ENCODE results near the gene PNPLA1.
A peak's percentile ranks its signal among the peaks of the same experiment; 100 is the strongest.
"Not testable (repeated sequence)": the region's sequence is repeated elsewhere in the genome, so short reads cannot be mapped to it uniquely, and the experiment has no call there.

Gene PNPLA1

DNA sequence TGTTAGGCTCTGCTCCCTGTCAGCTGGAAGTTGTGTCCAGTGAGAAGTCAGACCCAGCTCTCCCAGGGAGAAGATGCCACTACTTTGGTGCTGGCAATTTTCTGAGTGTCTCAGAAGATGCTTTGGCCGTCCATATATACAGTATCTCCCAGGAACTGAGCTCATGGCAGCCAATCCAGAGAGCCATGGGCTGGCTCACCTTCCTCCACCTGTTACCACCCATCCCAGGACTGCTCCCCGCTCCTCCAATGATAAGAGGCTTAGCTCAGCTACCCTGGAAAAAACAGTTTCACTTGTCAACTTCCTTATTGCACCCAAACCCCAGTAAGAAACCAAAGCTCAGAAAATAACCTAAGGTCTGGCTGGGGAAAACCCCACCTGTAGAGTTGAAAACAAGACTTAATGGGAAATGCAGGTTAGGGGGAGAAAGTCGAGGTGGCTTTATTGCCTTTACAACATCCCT is 67.0 kb downstream of the PNPLA1 start, which contains the start of gene BNIP5:
Gene BNIP5 (minus strand): TSS at position 110 of the 463 bp plus-strand sequence. CDS start 6,198 bp downstream, outside the sequence.
- TF ChIP-seq, protein P1, sequence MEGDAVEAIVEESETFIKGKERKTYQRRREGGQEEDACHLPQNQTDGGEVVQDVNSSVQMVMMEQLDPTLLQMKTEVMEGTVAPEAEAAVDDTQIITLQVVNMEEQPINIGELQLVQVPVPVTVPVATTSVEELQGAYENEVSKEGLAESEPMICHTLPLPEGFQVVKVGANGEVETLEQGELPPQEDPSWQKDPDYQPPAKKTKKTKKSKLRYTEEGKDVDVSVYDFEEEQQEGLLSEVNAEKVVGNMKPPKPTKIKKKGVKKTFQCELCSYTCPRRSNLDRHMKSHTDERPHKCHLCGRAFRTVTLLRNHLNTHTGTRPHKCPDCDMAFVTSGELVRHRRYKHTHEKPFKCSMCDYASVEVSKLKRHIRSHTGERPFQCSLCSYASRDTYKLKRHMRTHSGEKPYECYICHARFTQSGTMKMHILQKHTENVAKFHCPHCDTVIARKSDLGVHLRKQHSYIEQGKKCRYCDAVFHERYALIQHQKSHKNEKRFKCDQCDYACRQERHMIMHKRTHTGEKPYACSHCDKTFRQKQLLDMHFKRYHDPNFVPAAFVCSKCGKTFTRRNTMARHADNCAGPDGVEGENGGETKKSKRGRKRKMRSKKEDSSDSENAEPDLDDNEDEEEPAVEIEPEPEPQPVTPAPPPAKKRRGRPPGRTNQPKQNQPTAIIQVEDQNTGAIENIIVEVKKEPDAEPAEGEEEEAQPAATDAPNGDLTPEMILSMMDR (IDR thresholded peaks at IDR 0.05): no peak
- no peaks in the 10 kb centered on the region for H3K9me3 ChIP-seq
- H3K27ac ChIP-seq: no peak within 1 kb of the TSS
- no peaks in the 10 kb centered on the region for H3K36me3 ChIP-seq
- H3K4me1 ChIP-seq (ENCODE audit: control insufficient read depth in 1 of 2, insufficient read depth in 1 of 2, low read depth in 1 of 2, low read length in 1 of 2): peaks cover 0 to 8% of the 10 kb centered on the region in 2 experiments
- H3K27me3 ChIP-seq: peaks cover 64% of the 10 kb centered on the region
- H3K4me3 ChIP-seq (ENCODE audit: low read depth in 1 of 2, low read length in 1 of 2): no peak within 1 kb of the TSS

GRCh38 chr6:36337814-36338213 is 68.0 kb downstream of the PNPLA1 start:
- no peaks in the 10 kb centered on the region for H3K9me3 ChIP-seq
- no peak overlapping the region for H3K4me3 ChIP-seq (ENCODE audit: low read depth in 1 of 2, low read length in 1 of 2)
- H3K4me1 ChIP-seq (ENCODE audit: control insufficient read depth in 1 of 2, insufficient read depth in 1 of 2, low read depth in 1 of 2, low read length in 1 of 2): peaks cover 0 to 8% of the 10 kb centered on the region in 2 experiments
- H3K27me3 ChIP-seq: peaks cover 61% of the 10 kb centered on the region
- H3K27ac ChIP-seq: no peak overlapping the region
- TF ChIP-seq, protein P1 (IDR thresholded peaks at IDR 0.05): no peak
- H3K36me3 ChIP-seq: no peaks in the 10 kb centered on the region

DNA sequence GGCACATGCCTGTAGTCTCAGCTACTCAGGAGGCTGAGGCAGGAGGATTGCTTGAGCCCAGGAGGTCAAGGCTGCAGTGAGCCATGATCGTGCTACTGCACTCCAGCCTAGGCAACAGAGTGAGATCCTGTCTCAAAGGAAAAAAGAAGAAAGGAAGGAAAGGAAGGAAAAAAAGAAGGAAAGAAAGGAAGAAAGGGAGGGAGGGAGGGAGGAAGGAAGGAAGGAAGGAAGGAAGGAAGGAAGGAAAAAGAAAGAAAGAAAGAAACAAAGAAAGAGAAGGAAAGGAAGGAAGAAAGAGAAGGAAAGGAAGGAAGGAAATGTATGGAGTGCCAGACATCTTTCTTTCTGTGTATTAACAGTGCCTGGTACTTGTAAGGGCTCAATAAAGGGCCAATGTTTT is 68.4 kb downstream of the PNPLA1 start:
- H3K36me3 ChIP-seq; H3K4me3 ChIP-seq (ENCODE audit: low read depth in 1 of 2, low read length in 1 of 2); H3K4me1 ChIP-seq (ENCODE audit: control insufficient read depth in 1 of 2, insufficient read depth in 1 of 2, low read depth in 1 of 2, low read length in 1 of 2); H3K9me3 ChIP-seq; H3K27ac ChIP-seq: not testable (repeated sequence)
- H3K27me3 ChIP-seq: peaks cover 57% of the 10 kb centered on the region

- H3K27ac ChIP-seq: no peak overlapping the region
- H3K36me3 ChIP-seq: no peaks in the 10 kb centered on the region
- no peak overlapping the region for H3K4me3 ChIP-seq (ENCODE audit: low read depth in 1 of 2, low read length in 1 of 2)
- H3K9me3 ChIP-seq: no peaks in the 10 kb centered on the region
- TF ChIP-seq, protein P1 (IDR thresholded peaks at IDR 0.05): no peak
- H3K4me1 ChIP-seq (ENCODE audit: control insufficient read depth in 1 of 2, insufficient read depth in 1 of 2, low read depth in 1 of 2, low read length in 1 of 2): peaks cover 0 to 8% of the 10 kb centered on the region in 2 experiments
- H3K27me3 ChIP-seq: peaks cover 48% of the 10 kb centered on the region
These were observed 69.3 kb downstream of the PNPLA1 start for GRCh38 chr6:36339146-36339545.

GRCh38 chr6:36340306-36340617 is 70.4 kb downstream of the PNPLA1 start:
- peaks cover 37% of the 10 kb centered on the region for H3K27me3 ChIP-seq
- no peak overlapping the region for H3K4me3 ChIP-seq (ENCODE audit: low read depth in 1 of 2, low read length in 1 of 2)
- H3K9me3 ChIP-seq: no peaks in the 10 kb centered on the region
- H3K36me3 ChIP-seq: no peaks in the 10 kb centered on the region
- peaks cover 0 to 8% of the 10 kb centered on the region in 2 experiments for H3K4me1 ChIP-seq (ENCODE audit: control insufficient read depth in 1 of 2, insufficient read depth in 1 of 2, low read depth in 1 of 2, low read length in 1 of 2)
- no peak overlapping the region for H3K27ac ChIP-seq
- TF ChIP-seq, protein P1 (IDR thresholded peaks at IDR 0.05): no peak

- H3K27ac ChIP-seq: no peak overlapping the region
These were observed 71.0 kb downstream of the PNPLA1 start for GRCh38 chr6:36340618-36341454.

More at GRCh38 chr6:36340618-36341454, 71.0 kb downstream of the PNPLA1 start:
- Histone ChIP-seq H3K9me3 (no peaks in the 10 kb centered on the region), H3K27me3 (peaks cover 31% of the 10 kb centered on the region), H3K4me1 (ENCODE audit: control insufficient read depth in 1 of 2, insufficient read depth in 1 of 2, low read depth in 1 of 2, low read length in 1 of 2) (peaks cover 0 to 8% of the 10 kb centered on the region in 2 experiments), H3K36me3 (no peaks in the 10 kb centered on the region), H3K4me3 (ENCODE audit: low read depth in 1 of 2, low read length in 1 of 2) (peak overlapping the region in 1 of 2 experiments; percentile 34)
- TF ChIP-seq, protein P1 (IDR thresholded peaks at IDR 0.05): peak; percentile 98
